Liver (tissue), 9 donors: Measurements from ENCODE around the gene SERTAD1. TPM values are rescaled to one million over a fixed set of nuclear protein-coding genes. Genes with fewer than 3 reads are reported as not detected.

Experiments
- DNase-seq: peaks from one replicate; pipeline ENCODE4 v3.0.0-alpha.2; 2017; ENCODE audit warnings: low spot score
- H3K27ac ChIP-seq, 2 donors: one replicate each; pipeline ENCODE4 v1.7.0; 2013; ENCODE audit warnings: inconsistent platforms in 2 of 2, low read length in 2 of 2, control low read depth in 1 of 2, low read depth in 1 of 2, mild to moderate bottlenecking in 1 of 2
- H3K27me3 ChIP-seq, 4 donors: one replicate each; pipeline versions ENCODE4 v1.6.1 to v1.7.0; 2013; ENCODE audit warnings: low read length in 3 of 4, inconsistent platforms in 1 of 4, mild to moderate bottlenecking in 1 of 4, moderate library complexity in 1 of 4; ENCODE audit not compliant: control insufficient read depth in 4 of 4, insufficient read depth in 4 of 4
- H3K36me3 ChIP-seq, 4 donors: one replicate each; pipeline versions ENCODE4 v1.6.1 to v1.7.0; 2013; ENCODE audit warnings: low read length in 3 of 4, mild to moderate bottlenecking in 3 of 4, low read depth in 1 of 4, moderate library complexity in 1 of 4; ENCODE audit not compliant: control insufficient read depth in 4 of 4, insufficient read depth in 3 of 4
- H3K4me1 ChIP-seq, 4 donors: one replicate each; pipeline versions ENCODE4 v1.6.1 to v1.7.0; 2013; ENCODE audit warnings: low read length in 3 of 4, mild to moderate bottlenecking in 3 of 4, moderate library complexity in 1 of 4; ENCODE audit not compliant: control insufficient read depth in 4 of 4, insufficient read depth in 4 of 4
- H3K4me3 ChIP-seq, 3 donors: one replicate each; pipeline versions ENCODE4 v1.6.1 to v1.7.0; 2013; ENCODE audit warnings: low read length in 3 of 3, control low read depth in 1 of 3, low read depth in 1 of 3, mild to moderate bottlenecking in 1 of 3
- H3K9ac ChIP-seq, 2 donors: one replicate each; pipeline ENCODE4 v1.7.0; 2013; ENCODE audit warnings: low read length in 2 of 2, mild to moderate bottlenecking in 2 of 2, moderate library complexity in 2 of 2, control low read depth in 1 of 2, low read depth in 1 of 2
- H3K9me3 ChIP-seq, 4 donors: one replicate each; pipeline versions ENCODE4 v1.6.1 to v1.7.0; 2013; ENCODE audit warnings: low read length in 3 of 4; ENCODE audit not compliant: control insufficient read depth in 4 of 4
- EGR1 ChIP-seq, 2 donors: IDR thresholded peaks; 2 replicates each; pipeline ENCODE4 v1.6.1; 2016 to 2018; ENCODE audit warnings: antibody characterized with exemption in 2 of 2, low read depth in 2 of 2
- FOXA1 ChIP-seq: IDR thresholded peaks from 2 replicates; pipeline ENCODE4 v1.6.1; 2016; ENCODE audit warnings: antibody characterized with exemption
- FOXA2 ChIP-seq: IDR thresholded peaks from 2 replicates; pipeline ENCODE4 v1.6.1; 2016; ENCODE audit warnings: antibody characterized with exemption
- GABPA ChIP-seq, 2 donors: IDR thresholded peaks in 1 of 2; conservative IDR thresholded peaks in 1 of 2; 2 replicates each; pipeline ENCODE4 v1.6.1; 2016; ENCODE audit warnings: antibody characterized with exemption in 2 of 2, mild to moderate bottlenecking in 1 of 2, moderate library complexity in 1 of 2
- HNF4A ChIP-seq, 2 donors: conservative IDR thresholded peaks; 2 replicates each; pipeline ENCODE4 v1.6.1; 2016; ENCODE audit warnings: antibody characterized with exemption in 2 of 2, mild to moderate bottlenecking in 2 of 2
- HNF4G ChIP-seq: IDR thresholded peaks from 2 replicates; pipeline ENCODE4 v1.6.1; 2016; ENCODE audit warnings: antibody characterized with exemption
- JUND ChIP-seq, 2 donors: IDR thresholded peaks; 2 replicates each; pipeline ENCODE4 v1.6.1; 2016; ENCODE audit warnings: antibody characterized with exemption in 2 of 2
- NR2F2 ChIP-seq: IDR thresholded peaks from 2 replicates; pipeline ENCODE4 v1.6.1; 2016; ENCODE audit warnings: antibody characterized with exemption
- RAD21 ChIP-seq, 2 donors: IDR thresholded peaks; 2 replicates each; pipeline ENCODE4 v1.6.1; 2016; ENCODE audit warnings: antibody characterized with exemption in 2 of 2, mild to moderate bottlenecking in 2 of 2
- RXRA ChIP-seq, 2 donors: IDR thresholded peaks; 2 replicates each; pipeline ENCODE4 v1.6.1; 2017 to 2018; ENCODE audit warnings: antibody characterized with exemption in 2 of 2, mild to moderate bottlenecking in 1 of 2
- SP1 ChIP-seq: IDR thresholded peaks from 2 replicates; pipeline ENCODE4 v1.6.1; 2018; ENCODE audit warnings: antibody characterized with exemption, mild to moderate bottlenecking
- TAF1 ChIP-seq: conservative IDR thresholded peaks from 2 replicates; pipeline ENCODE4 v1.6.1; 2016; ENCODE audit warnings: antibody characterized with exemption, mild to moderate bottlenecking
- YY1 ChIP-seq: IDR thresholded peaks from 2 replicates; pipeline ENCODE4 v1.6.1; 2016; ENCODE audit warnings: antibody characterized with exemption, mild to moderate bottlenecking
- ZBTB33 ChIP-seq: IDR thresholded peaks from 2 replicates; pipeline ENCODE4 v1.6.1; 2016; ENCODE audit warnings: antibody characterized with exemption
- WGBS: extraction: QIAGEN DNeasy Blood & Tissue Kit; methylation state at CpG from one replicate; pipeline ENCODE4 v1.1.7; 2013; 5-methylcytosine and 5-hydroxymethylcytosine counted together
- polyA plus RNA-seq, 2 donors: library from polyadenylated mRNA; stranded (reverse) in 1 of 2; unstranded in 1 of 2; fragments of 200-250 nt in 1 of 2; fragments of >200 nt in 1 of 2; fragmentation: Nextera tagmentation in 1 of 2; extraction: Ambion mirVana in 1 of 2; gene quantifications; one replicate each; pipeline versions ENCODE4 v1.2.1 to v1.2.3, GENCODE V29; 2013 to 2015
- total RNA-seq, 2 donors: library from RNA; depleted of rRNA; stranded (reverse); fragments of >200 nt; gene quantifications; one replicate each; pipeline ENCODE4 v1.2.3, GENCODE V29; 2014
- TF ChIP-seq, protein P1 (sequence below): IDR thresholded peaks from 2 replicates; pipeline ENCODE4 v1.6.1; 2016; ENCODE audit warnings: antibody characterized with exemption
- TF ChIP-seq, protein P2 (sequence below): fragments of 150-350 bp; IDR thresholded peaks from 2 replicates; pipeline ENCODE4 v1.5.1; 2017; ENCODE audit warnings: improper control_type of control experiment, low read depth, low read length; ENCODE audit not compliant: missing input control
- TF ChIP-seq, protein P3 (sequence below): IDR thresholded peaks from 2 replicates; pipeline ENCODE4 v1.6.1; 2016; ENCODE audit warnings: antibody characterized with exemption
- donor health status: healthy.
- donor health status: healthy.
- donor health status: healthy.
- donor health status: healthy.
- donor health status: healthy.

SERTAD1 gene
- total and polyA plus RNA-seq, 4 donors: 3.6 to 6.8 (median 4.9) TPM

GRCh38 chr19:40416918-40417642 is 8.7 kb downstream of the SERTAD1 start:
- H3K27ac ChIP-seq: peak overlapping the region; percentile 52 to 74
- no peak for DNase-seq
- H3K4me3 ChIP-seq: no peak overlapping the region
- no peaks in the 10 kb centered on the region for H3K27me3 ChIP-seq
- H3K9ac ChIP-seq: peak overlapping the region in 1 of 2 donors; percentile 6
- TF ChIP-seq NR2F2 (peak; percentile 28), RXRA (IDR thresholded peaks at IDR 0.05) (no peak), GABPA (IDR thresholded peaks at IDR 0.05 in 1 of 2, conservative IDR thresholded peaks at IDR 0.05 in 1 of 2) (no peak), RAD21 (IDR thresholded peaks at IDR 0.05) (peak in 1 of 2 donors; percentile 10), HNF4G (no peak), SP1 (peak; percentile 46), FOXA2 (no peak), TAF1 (no peak), YY1 (no peak), JUND (IDR thresholded peaks at IDR 0.05) (no peak), EGR1 (IDR thresholded peaks at IDR 0.05; ENCODE audit: low read depth in 2 of 2) (no peak), FOXA1 (no peak)
- TF ChIP-seq, protein P1, sequence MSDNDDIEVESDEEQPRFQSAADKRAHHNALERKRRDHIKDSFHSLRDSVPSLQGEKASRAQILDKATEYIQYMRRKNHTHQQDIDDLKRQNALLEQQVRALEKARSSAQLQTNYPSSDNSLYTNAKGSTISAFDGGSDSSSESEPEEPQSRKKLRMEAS: no peak
- TF ChIP-seq, protein P2, sequence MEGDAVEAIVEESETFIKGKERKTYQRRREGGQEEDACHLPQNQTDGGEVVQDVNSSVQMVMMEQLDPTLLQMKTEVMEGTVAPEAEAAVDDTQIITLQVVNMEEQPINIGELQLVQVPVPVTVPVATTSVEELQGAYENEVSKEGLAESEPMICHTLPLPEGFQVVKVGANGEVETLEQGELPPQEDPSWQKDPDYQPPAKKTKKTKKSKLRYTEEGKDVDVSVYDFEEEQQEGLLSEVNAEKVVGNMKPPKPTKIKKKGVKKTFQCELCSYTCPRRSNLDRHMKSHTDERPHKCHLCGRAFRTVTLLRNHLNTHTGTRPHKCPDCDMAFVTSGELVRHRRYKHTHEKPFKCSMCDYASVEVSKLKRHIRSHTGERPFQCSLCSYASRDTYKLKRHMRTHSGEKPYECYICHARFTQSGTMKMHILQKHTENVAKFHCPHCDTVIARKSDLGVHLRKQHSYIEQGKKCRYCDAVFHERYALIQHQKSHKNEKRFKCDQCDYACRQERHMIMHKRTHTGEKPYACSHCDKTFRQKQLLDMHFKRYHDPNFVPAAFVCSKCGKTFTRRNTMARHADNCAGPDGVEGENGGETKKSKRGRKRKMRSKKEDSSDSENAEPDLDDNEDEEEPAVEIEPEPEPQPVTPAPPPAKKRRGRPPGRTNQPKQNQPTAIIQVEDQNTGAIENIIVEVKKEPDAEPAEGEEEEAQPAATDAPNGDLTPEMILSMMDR: no peak
- H3K36me3 ChIP-seq: no peaks in the 10 kb centered on the region
- 64% methylated on average over 16 of the region's 16 CpGs for WGBS
- peaks cover 0 to 4% (median 1%) of the 10 kb centered on the region in 4 donors for H3K4me1 ChIP-seq
- H3K9me3 ChIP-seq: no peaks in the 10 kb centered on the region

DNA sequence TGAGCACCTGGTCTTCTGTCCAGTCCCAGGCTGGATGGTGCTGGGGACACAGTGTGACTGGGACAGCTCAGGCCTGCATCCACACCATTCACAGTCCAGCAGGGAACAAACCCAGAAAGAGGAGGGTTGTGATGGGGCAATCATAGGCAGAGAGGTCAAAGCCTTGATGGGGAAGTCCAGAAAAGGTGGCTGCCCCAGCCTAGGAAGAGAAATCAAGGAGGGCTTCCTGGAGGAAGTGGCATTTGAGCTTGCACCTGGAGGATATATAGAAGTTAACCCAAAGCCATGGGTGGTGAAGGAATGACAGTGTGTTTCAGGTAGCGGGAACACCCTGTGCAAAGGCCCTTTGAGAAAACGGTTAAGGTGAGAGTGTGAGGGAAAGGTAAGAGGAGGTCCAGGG is 10.0 kb downstream of the SERTAD1 start:
- H3K27ac ChIP-seq: no peak overlapping the region
- H3K4me1 ChIP-seq: peaks cover 0 to 1% (median 0%) of the 10 kb centered on the region in 4 donors
- H3K9ac ChIP-seq: no peak overlapping the region
- H3K36me3 ChIP-seq: no peaks in the 10 kb centered on the region
- no peak for DNase-seq
- TF ChIP-seq, protein P1: no peak
- no peak for TF ChIP-seq ZBTB33
- TF ChIP-seq, protein P3, sequence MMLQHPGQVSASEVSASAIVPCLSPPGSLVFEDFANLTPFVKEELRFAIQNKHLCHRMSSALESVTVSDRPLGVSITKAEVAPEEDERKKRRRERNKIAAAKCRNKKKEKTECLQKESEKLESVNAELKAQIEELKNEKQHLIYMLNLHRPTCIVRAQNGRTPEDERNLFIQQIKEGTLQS: no peak
- no peak for TF ChIP-seq RAD21 (IDR thresholded peaks at IDR 0.05)
- no peak for TF ChIP-seq FOXA2
- TF ChIP-seq SP1: no peak
- TF ChIP-seq JUND (IDR thresholded peaks at IDR 0.05): no peak
- TF ChIP-seq GABPA (IDR thresholded peaks at IDR 0.05 in 1 of 2, conservative IDR thresholded peaks at IDR 0.05 in 1 of 2): no peak
- TF ChIP-seq, protein P2: no peak
- TF ChIP-seq TAF1: no peak
- TF ChIP-seq FOXA1: no peak
- TF ChIP-seq YY1: no peak
- no peak for TF ChIP-seq RXRA (IDR thresholded peaks at IDR 0.05)
- no peak for TF ChIP-seq HNF4A (conservative IDR thresholded peaks at IDR 0.05)
- no peak overlapping the region for H3K4me3 ChIP-seq
- H3K27me3 ChIP-seq: no peaks in the 10 kb centered on the region
- no peaks in the 10 kb centered on the region for H3K9me3 ChIP-seq
- WGBS: 92% methylated on average over 2 of the region's 2 CpGs
